ENCODE measurements around the gene TFDP1.
"Not testable (repeated sequence)": the region's sequence is repeated elsewhere in the genome, so short reads cannot be mapped to it uniquely, and the experiment has no call there.

Gene TFDP1

DNA sequence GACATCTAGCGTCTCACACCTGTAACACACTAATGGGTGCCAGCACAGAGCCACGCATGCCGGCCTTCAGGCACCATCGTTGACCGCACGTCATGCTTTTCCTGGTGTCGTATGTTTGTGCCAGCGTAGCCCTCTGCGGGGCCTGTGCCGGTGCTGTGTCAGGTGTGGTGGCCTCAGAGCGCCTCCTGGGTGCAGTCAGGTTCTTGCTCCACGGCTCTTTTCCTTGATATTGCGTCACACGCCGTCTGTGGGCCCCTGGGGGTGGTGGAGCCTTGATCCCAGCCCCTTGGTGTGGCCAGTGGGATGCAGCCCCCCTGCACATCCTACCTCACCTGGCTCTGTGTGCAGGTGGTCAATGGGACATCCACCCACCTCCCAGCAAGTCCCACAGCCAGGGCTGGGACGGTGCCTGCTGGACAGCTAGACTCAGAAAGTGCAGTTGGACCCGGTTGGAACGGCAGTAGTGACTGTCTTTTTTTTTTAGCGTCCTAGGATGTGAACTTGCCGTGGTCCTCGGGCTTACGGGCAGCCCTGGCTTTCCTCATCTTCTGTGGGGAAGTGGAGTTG, 24.5 kb downstream of the TFDP1 start:
- peaks cover 11% of the 10 kb centered on the region for H3K36me3 Mint-ChIP-seq
- H3K27ac Mint-ChIP-seq, result peak overlapping the region; percentile 64
- H3K4me1 Mint-ChIP-seq, result peaks cover 49% of the 10 kb centered on the region
- DNase-seq (ENCODE audit: low spot score in 2 of 2) (no peak), ATAC-seq (no peak)
- H3K9me3 Mint-ChIP-seq, result no peaks in the 10 kb centered on the region
- H3K4me3 Mint-ChIP-seq, result no peak overlapping the region

DNA sequence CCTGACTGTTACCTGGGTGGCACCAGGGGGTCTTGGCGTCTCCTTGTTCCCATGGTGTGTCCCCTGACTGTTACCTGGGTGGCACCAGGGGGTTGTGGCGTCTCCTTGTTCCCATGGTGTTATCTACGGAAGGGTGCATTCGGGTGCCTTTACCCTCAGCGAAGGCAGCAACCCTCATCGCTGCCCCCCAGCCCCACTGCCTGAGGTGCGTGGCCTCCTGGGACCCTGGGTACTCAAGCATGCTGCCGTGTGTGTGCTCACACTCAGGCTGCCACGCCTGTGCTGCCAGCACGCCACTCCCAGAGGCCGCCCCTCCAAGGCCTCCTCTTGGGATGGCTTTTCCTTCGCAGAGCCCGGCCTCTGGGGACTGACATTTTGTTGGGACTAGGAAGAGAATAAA, 25.1 kb downstream of the TFDP1 start:
- no peak overlapping the region for H3K27ac Mint-ChIP-seq
- no peak for ATAC-seq
- DNase-seq (ENCODE audit: low spot score in 2 of 2), result no peak
- peaks cover 46% of the 10 kb centered on the region for H3K4me1 Mint-ChIP-seq
- H3K4me3 Mint-ChIP-seq, result no peak overlapping the region
- H3K9me3 Mint-ChIP-seq, result no peaks in the 10 kb centered on the region
- H3K36me3 Mint-ChIP-seq, result peaks cover 11% of the 10 kb centered on the region

DNA sequence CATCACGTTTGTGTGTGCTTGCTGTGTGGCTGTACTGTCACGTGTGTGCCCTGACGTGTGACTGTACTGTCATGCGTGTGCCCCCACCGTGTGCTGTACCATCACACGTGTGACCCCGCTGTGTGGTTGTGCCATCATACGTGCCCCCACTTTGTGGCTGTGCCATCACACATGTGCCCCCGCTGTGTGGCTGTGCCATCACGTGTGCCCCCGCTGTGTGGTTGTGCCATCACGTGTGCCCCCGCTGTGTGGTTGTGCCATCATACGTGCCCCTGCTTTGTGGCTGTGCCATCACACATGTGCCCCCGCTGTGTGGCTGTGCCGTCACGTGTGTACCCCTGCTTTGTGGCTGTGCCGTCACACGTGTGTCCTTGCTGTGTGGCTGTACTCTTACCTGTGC, 25.7 kb downstream of the TFDP1 start:
- no peak for DNase-seq (ENCODE audit: low spot score in 2 of 2)
- no peak overlapping the region for H3K27ac Mint-ChIP-seq
- H3K4me1 Mint-ChIP-seq, result peaks cover 40% of the 10 kb centered on the region
- H3K4me3 Mint-ChIP-seq, result no peak overlapping the region
- no peaks in the 10 kb centered on the region for H3K9me3 Mint-ChIP-seq
- peaks cover 14% of the 10 kb centered on the region for H3K36me3 Mint-ChIP-seq
- no peak for ATAC-seq

DNA sequence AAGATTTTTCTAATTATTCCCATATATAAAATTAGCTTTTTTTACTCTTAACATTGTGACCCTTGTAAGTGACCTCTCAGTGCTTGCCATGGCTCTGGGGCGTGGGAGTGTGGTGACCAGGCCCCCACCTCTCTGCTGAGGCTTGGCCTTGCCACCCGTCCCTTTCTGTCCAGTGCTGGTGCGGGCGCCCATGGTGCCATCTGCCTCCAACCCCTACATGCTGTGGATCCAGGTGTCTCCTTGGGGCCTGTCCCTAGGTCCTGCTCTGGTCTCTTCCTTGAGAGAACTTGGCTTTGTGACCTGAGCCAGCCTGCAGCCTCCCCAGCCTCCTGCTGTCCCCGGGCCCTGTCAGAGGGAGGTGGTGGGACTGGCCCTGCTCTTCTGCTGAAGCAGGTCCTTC, 27.4 kb downstream of the TFDP1 start:
- ATAC-seq (no peak), DNase-seq (ENCODE audit: low spot score in 2 of 2) (no peak)
- H3K27ac Mint-ChIP-seq, result no peak overlapping the region
- no peaks in the 10 kb centered on the region for H3K9me3 Mint-ChIP-seq
- H3K36me3 Mint-ChIP-seq, result peaks cover 24% of the 10 kb centered on the region
- H3K4me1 Mint-ChIP-seq, result peaks cover 35% of the 10 kb centered on the region
- no peak overlapping the region for H3K4me3 Mint-ChIP-seq

DNA sequence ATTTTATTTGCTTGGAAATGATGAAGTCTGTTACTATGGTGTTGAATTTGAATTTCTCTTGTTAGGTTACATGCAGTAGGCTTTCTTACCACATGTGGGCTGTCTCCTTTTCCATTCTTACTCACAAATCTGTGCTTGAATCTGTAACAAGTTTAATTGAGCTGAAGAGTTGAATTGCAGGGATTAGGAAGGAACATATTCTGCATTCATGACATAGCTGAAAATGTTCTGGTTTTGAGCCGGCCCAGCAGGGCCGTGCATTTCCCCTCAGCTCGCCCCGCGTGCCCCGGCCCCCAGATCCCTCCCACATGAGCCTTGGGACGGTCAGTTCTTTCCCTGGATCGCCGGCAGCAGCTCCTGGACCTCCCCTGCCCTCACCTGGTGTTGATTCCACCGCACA, 28.1 kb downstream of the TFDP1 start:
- Mint-ChIP-seq H3K27ac (no peak overlapping the region), H3K9me3 (no peaks in the 10 kb centered on the region), H3K36me3 (peaks cover 24% of the 10 kb centered on the region), H3K4me3 (no peak overlapping the region), H3K4me1 (peaks cover 31% of the 10 kb centered on the region)
- no peak for ATAC-seq
- no peak for DNase-seq (ENCODE audit: low spot score in 2 of 2)

DNA sequence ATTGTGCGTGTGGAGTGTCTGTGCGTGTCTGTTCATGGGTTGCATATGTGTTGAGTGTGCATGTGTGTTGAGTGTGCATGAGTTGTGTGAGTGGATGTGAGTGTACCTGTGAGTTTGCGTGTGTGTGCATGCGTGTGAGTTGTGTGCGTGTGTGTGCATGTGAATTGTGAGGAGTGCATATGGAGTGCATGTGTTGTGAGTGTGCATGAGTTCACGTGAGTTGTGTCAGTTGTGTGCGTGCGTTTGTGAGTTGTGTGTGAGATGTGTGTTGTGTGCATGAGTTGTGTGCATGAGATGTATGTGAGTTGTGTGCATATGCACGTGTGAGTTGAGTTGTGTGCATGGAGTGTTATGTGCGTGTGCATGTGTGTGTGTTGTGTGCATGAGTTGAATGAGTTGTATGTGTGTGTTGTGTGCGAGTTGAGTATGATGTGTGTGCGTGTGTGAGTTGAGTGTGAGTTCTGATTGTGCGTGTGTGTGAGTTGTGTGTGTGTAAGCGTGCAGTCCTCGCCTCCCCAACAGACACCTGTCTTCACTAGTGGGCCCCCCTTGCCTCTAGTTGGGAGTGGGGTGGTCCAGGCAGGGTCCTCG, 29.3 kb downstream of the TFDP1 start:
- no peaks in the 10 kb centered on the region for H3K9me3 Mint-ChIP-seq
- H3K27ac Mint-ChIP-seq, result no peak overlapping the region
- H3K36me3 Mint-ChIP-seq, result peaks cover 30% of the 10 kb centered on the region
- no peak for ATAC-seq
- H3K4me3 Mint-ChIP-seq, result no peak overlapping the region
- peaks cover 25% of the 10 kb centered on the region for H3K4me1 Mint-ChIP-seq
- DNase-seq (ENCODE audit: low spot score in 2 of 2), result no peak

DNA sequence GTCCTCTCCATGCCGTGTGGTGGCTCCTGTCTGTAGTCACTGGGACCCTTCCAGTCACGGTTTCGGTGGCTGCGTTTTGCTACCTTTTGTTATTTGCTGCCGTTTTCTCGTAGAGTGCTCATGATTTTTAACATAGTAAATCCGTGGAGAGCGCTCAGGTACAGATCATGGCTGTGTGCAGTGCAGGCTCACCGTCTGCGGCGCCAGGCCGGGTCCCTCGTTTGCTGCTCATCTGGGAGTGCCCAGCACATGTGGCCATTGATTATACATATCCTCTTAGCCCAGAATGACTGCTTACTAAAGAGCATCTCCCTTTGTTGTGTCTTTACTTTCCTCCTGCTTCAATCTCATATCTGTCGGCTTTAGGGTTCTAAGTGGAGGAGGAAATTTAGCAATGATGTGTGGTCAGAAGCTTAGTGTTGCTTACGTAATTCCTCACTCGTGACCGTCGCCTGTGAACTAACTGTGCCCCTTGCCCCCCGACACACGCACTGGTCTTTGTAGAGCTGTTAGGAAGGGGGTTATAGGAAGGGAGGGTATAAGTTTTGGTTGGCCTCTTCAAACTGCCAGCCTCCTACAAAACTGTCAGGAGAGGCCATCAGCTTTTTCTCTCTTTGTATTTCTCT, 31.8 kb downstream of the TFDP1 start:
- H3K36me3 Mint-ChIP-seq, result peaks cover 34% of the 10 kb centered on the region
- ATAC-seq (no peak), DNase-seq (ENCODE audit: low spot score in 2 of 2) (no peak)
- H3K27ac Mint-ChIP-seq, result no peak overlapping the region
- no peak overlapping the region for H3K4me3 Mint-ChIP-seq
- H3K4me1 Mint-ChIP-seq, result peaks cover 15% of the 10 kb centered on the region
- H3K9me3 Mint-ChIP-seq, result no peaks in the 10 kb centered on the region

DNA sequence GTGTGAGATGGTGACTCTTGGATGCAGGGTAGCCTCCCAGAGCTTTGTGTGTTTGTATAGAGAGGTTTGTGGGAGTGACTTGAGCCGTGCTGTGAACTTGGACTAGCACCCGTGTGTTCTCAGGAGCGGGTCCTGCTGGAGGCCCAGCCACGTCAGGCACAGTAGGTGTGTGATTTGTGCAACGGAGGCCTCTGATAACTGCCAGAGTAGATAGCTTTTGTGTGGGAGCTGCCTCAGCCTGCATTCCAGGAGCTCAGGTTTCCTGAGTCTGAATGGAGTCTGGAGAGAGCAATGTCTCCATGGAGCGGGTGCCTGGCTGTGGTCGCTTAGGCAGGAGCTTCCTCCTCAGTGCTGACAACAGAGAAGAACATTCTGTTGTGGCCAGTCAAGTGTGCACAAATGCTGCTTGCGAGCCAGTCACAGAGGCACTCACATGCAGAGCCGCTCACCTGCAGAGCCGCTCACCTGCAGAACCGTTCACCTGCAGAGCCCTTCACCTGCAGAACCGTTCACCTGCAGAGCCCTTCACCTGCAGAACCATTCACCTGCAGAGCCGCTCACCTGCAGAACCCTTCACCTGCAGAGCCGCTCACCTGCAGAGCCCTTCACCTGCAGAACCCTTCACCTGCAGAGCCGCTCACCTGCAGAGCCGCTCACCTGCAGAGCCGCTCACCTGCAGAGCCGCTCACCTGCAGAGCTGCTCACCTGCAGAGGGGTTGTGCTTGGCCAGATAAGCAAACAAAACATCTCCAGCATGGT, 32.6 kb downstream of the TFDP1 start:
- Mint-ChIP-seq H3K4me1 (peaks cover 15% of the 10 kb centered on the region), H3K36me3 (peaks cover 38% of the 10 kb centered on the region), H3K9me3 (no peaks in the 10 kb centered on the region), H3K4me3 (no peak overlapping the region), H3K27ac (no peak overlapping the region)
- ATAC-seq (no peak), DNase-seq (ENCODE audit: low spot score in 2 of 2) (no peak)

DNA sequence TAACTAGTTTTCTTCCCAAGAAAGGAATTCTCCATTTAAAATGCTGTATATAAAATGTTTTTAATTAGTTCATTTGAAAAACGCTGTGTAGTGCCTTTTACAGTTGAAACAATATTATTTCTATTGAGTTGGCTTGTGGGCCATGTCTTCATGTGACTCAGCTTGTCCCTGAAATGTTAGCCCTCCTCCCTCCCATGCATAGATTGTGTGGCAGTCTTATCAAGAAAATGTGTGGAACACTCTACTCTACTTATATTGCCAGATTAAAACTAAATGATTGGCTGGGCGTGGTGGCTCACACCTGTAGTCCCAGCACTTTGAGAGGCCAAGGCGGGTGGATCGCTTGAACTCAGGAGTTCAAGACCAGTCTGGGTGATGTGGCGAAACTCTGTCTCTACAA, 33.4 kb downstream of the TFDP1 start:
- H3K27ac Mint-ChIP-seq, result no peak overlapping the region
- peaks cover 44% of the 10 kb centered on the region for H3K36me3 Mint-ChIP-seq
- H3K4me3 Mint-ChIP-seq, result no peak overlapping the region
- DNase-seq (ENCODE audit: low spot score in 2 of 2) (no peak), ATAC-seq (no peak)
- H3K4me1 Mint-ChIP-seq, result peaks cover 15% of the 10 kb centered on the region
- no peaks in the 10 kb centered on the region for H3K9me3 Mint-ChIP-seq

DNA sequence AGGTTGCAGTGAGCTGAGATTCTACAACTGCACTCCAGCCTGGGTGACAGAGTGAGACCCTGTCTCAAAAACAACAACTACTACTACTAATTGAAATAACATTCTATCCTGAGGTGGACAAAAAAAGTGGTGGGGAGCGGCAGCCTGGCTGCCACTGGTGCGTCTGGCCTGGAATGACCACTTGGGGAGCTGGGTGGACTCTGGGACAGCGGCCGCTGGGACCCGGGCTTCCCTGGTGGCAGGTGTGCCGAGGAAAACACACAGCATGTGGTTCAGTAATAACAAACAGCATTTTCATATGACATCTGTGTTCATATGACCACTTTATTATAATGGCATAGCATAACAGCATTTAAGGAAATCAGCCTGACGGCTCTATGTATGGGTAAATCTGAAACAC, 33.9 kb downstream of the TFDP1 start:
- DNase-seq (ENCODE audit: low spot score in 2 of 2) (no peak), ATAC-seq (no peak)
- H3K4me1 Mint-ChIP-seq, result peaks cover 15% of the 10 kb centered on the region
- H3K9me3 Mint-ChIP-seq, result no peaks in the 10 kb centered on the region
- H3K27ac Mint-ChIP-seq, result peak overlapping the region; percentile 61
- H3K36me3 Mint-ChIP-seq, result peaks cover 48% of the 10 kb centered on the region
- no peak overlapping the region for H3K4me3 Mint-ChIP-seq

DNA sequence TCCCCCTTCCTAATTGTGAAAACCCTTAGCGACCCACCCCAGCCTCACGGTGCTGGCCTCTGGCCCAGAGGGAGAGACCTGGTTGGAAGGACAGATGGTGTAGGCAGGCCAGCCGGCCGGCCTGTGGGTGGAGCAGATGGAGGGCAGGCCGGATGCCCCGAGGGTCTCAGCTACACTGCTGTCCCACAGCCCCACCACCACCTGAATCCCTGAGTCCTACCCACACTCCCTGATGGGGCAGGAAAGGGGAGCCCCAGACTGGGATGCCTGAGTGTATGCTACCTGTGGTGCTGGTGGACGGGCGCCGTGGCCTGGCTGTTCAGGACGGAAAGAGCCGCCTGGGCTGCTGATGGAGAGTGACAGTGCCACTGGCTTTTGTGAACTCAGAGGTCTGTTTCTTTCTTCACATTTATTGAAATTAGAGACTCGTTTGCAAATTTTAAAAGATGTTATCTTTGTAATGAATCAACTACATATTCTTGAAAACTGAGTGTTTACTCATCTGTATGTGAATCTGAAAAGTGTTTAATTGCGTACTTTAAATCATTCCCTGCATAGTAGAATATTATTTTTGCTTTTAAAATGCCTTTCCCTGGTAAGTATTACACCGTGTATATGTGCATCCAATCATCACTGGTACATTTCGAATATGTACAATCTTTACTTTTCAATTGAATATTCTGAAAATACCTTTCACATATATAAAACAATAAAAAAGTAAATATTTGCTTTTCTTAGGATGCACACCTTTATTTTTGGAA, 35.7 kb downstream of the TFDP1 start:
- H3K9me3 Mint-ChIP-seq, result no peaks in the 10 kb centered on the region
- peaks cover 15% of the 10 kb centered on the region for H3K4me1 Mint-ChIP-seq
- no peak overlapping the region for H3K27ac Mint-ChIP-seq
- no peak for DNase-seq (ENCODE audit: low spot score in 2 of 2)
- no peak for ATAC-seq
- H3K4me3 Mint-ChIP-seq, result no peak overlapping the region
- H3K36me3 Mint-ChIP-seq, result peaks cover 64% of the 10 kb centered on the region

DNA sequence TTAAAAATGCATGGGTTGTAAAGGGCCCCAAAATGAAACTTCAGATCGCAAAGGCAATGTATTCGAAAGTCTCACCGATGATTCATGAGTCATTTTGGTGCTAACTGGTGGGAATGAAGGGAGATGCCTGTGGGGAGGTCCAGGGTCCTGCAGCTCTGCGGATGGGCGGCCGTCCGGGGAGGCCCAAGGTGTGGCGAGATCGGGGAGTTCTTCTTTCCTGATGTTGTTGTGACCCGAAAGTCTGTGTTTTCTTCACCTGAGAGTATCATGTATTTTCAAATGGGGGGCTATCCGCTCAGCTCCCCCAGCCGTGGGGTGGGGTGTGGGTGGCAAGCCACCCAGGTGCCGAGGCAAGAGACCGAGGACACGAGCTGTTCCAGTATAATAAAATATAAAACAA, 36.5 kb downstream of the TFDP1 start:
- no peak for DNase-seq (ENCODE audit: low spot score in 2 of 2)
- Mint-ChIP-seq H3K36me3 (peaks cover 65% of the 10 kb centered on the region), H3K4me3 (no peak overlapping the region), H3K4me1 (peaks cover 15% of the 10 kb centered on the region), H3K9me3 (no peaks in the 10 kb centered on the region), H3K27ac (no peak overlapping the region)
- no peak for ATAC-seq

DNA sequence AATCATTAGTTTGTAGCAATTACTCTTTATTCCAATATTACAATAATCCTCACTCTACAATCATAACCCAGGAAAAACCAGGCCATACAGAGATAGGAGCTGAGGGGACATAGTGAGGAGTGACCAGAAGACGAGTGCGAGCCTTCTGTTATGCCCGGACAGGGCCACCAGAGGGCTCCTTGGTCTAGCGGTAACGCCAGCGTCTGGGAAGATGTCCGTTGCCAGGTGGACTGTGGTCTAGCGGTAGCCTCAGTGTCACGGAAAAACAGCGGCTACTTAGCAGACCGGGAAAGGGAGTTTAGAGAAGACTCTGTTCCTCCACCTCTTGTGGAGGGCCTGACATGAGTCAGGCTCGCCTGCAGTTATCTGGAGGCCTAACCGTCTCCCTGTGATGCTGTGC, 36.9 kb downstream of the TFDP1 start:
- H3K4me3 Mint-ChIP-seq; H3K9me3 Mint-ChIP-seq; ATAC-seq; H3K27ac Mint-ChIP-seq; DNase-seq (ENCODE audit: low spot score in 2 of 2): not testable (repeated sequence)
- H3K36me3 Mint-ChIP-seq, result peaks cover 65% of the 10 kb centered on the region
- peaks cover 12% of the 10 kb centered on the region for H3K4me1 Mint-ChIP-seq

DNA sequence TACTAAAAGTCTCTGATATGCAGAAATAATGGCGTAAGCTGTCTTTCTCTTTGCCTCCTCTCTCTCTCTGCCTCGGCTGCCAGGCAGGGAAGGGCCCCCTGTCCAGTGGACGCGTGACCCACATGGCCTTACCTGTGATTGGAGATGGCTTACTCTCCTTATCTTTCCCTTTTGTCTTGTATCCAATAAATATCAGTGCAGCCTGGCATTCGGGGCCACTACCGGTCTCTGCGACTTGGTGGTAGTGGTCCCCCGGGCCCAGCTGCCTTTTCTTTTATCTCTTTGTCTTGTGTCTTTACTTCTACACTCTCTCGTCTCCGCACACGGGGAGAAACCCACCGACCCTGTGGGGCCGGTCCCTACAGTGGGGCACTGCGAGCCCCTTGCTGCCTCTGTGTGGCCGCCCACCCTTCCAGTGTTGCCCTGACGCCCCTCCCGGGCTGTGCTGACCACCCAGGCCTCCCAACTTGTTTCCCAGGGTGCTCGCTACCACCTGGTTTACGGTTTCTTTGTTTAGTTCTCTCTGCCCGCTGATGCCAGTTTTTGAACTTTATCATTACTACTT, 37.5 kb downstream of the TFDP1 start:
- not testable (repeated sequence) for DNase-seq (ENCODE audit: low spot score in 2 of 2); H3K4me1 Mint-ChIP-seq; H3K9me3 Mint-ChIP-seq; H3K4me3 Mint-ChIP-seq; H3K27ac Mint-ChIP-seq; ATAC-seq
- H3K36me3 Mint-ChIP-seq, result peaks cover 66% of the 10 kb centered on the region
